ENCODE results near the gene PRR19.

The PRR19 gene

DNA sequence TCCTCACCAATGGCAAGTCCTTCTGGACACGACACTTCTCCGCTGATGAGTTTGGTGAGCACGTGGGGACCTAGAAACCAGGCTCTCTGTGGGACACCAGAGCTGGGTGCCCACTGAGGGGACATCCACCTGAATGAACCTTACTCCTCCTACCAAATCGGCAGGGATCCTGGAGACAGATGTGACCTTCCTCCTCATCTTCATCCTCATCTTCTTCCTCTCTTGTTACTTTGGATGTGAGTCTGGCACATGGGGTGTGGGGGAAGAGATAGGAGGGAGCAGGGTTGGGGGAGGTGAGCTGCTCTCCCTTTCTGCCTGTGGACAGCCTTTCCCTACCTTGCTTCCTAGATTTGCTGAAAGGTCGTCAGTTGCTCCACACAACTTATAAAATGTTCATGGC is 13.1 kb downstream of the PRR19 start:
- no peak for DNase-seq (ENCODE audit: low read depth)
- TF ChIP-seq, protein P1, sequence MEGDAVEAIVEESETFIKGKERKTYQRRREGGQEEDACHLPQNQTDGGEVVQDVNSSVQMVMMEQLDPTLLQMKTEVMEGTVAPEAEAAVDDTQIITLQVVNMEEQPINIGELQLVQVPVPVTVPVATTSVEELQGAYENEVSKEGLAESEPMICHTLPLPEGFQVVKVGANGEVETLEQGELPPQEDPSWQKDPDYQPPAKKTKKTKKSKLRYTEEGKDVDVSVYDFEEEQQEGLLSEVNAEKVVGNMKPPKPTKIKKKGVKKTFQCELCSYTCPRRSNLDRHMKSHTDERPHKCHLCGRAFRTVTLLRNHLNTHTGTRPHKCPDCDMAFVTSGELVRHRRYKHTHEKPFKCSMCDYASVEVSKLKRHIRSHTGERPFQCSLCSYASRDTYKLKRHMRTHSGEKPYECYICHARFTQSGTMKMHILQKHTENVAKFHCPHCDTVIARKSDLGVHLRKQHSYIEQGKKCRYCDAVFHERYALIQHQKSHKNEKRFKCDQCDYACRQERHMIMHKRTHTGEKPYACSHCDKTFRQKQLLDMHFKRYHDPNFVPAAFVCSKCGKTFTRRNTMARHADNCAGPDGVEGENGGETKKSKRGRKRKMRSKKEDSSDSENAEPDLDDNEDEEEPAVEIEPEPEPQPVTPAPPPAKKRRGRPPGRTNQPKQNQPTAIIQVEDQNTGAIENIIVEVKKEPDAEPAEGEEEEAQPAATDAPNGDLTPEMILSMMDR (conservative IDR thresholded peaks at IDR 0.05; ENCODE audit: low read length), result no peak
- no peak overlapping the region for H3K4me3 ChIP-seq (ENCODE audit: low read length)

DNA sequence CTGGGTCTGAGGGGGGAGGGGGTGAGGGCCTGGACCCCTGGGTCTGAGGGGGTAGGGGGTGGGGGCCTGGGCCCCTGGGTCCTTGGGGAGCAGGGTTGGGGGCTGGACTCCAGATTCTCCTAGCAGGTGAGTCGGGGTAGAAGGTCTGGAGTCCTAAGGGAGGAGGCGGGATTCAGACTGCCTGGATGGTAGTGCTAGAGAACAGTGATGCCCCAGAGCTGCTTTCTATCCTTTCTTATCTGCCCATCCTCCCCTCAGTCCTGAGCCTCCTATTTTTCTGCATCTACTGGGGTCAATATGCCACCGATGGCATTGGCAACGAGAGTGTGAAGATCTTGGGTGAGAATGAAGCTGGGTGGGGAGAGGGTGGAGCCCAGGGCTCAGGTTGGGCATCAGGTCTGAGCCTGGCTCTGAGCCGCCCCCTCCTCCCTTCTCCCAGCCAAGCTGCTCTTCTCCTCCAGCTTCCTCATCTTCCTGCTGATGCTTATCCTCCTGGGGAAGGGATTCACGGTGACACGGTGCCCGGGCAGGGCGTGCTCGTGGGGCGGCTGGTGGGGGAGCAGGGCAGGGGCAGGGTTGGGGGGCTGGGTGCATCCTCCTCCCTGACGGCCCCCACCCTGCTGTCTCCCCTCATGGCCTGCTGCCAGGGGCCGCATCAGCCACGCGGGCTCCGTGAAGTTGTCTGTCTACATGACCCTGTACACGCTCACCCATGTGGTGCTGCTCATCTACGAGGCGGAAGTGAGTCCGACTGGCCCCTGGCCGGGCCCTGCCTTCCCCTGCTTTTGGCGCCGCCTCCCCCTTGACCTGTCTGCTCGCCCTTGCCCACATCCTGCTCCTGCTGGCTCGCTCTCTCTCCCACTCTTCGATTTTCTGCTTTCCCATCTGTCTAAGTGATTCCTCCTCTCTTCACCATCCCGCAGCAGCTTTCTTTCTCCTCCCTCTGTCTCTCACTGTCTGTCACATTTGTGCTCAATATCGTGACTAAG is 14.6 kb downstream of the PRR19 start:
- peak; percentile 44 for DNase-seq (ENCODE audit: low read depth)
- H3K4me3 ChIP-seq (ENCODE audit: low read length), result no peak overlapping the region
- TF ChIP-seq, protein P1 (conservative IDR thresholded peaks at IDR 0.05; ENCODE audit: low read length), result no peak

DNA sequence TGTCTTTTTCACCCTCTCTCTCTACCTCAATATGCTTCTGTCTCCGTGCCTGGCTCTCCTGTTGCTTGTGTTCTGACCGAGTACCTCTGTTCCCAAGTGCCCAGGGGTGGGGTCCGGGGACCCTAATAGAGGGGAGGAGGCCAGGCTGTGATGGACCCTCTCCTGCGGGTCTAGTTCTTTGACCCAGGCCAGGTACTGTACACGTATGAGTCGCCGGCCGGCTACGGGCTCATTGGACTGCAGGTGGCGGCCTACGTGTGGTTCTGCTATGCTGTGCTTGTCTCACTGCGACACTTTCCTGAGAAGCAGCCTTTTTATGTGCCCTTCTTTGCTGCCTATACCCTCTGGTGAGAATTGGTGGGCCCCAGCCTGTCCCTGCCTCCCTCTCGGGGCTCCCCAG is 15.6 kb downstream of the PRR19 start:
- H3K4me3 ChIP-seq (ENCODE audit: low read length), result no peak overlapping the region
- DNase-seq (ENCODE audit: low read depth), result no peak

DNA sequence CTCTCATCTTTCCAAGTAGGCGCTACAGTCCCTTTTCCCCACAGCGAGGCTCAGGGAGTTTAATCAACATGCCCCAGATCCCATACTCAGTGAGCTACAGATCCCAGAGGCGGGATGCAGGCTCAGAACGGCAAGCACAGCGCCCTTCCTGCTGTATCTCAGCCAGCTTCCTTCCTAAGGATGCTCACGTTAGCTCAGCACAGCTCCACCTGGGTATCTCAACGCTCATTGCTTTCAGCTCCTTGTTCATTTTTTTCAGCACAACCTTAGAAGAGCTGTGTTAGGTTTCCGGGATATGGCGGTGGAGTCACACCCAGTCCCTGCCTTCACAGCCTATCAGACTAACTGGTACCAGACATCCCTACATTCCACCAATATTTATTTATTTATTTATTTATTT is 20.4 kb downstream of the PRR19 start:
- H3K4me3 ChIP-seq (ENCODE audit: low read length), result no peak overlapping the region
- TF ChIP-seq, protein P1 (conservative IDR thresholded peaks at IDR 0.05; ENCODE audit: low read length), result no peak
- DNase-seq (ENCODE audit: low read depth), result no peak

More for the DNA sequence above, 15.6 kb downstream of the PRR19 start:
- TF ChIP-seq, protein P1 (conservative IDR thresholded peaks at IDR 0.05; ENCODE audit: low read length), result no peak

DNA sequence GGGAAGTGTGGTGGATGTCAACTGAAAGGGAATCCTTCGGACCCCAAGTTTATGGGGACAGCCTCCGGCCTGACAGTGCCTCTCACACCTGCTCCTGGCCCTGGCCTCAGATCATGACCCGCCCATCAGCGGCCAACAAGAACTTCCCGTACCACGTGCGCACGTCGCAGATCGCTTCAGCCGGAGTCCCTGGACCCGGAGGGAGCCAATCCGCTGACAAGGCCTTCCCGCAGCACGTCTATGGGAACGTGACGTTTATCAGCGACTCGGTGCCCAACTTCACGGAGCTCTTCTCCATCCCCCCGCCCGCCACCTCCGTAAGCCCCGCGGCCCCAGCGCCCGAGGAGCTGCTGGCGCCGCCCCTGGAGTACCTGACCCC is 21.5 kb downstream of the PRR19 start:
- TF ChIP-seq, protein P1 (conservative IDR thresholded peaks at IDR 0.05; ENCODE audit: low read length), result no peak
- H3K4me3 ChIP-seq (ENCODE audit: low read length), result no peak overlapping the region

DNA sequence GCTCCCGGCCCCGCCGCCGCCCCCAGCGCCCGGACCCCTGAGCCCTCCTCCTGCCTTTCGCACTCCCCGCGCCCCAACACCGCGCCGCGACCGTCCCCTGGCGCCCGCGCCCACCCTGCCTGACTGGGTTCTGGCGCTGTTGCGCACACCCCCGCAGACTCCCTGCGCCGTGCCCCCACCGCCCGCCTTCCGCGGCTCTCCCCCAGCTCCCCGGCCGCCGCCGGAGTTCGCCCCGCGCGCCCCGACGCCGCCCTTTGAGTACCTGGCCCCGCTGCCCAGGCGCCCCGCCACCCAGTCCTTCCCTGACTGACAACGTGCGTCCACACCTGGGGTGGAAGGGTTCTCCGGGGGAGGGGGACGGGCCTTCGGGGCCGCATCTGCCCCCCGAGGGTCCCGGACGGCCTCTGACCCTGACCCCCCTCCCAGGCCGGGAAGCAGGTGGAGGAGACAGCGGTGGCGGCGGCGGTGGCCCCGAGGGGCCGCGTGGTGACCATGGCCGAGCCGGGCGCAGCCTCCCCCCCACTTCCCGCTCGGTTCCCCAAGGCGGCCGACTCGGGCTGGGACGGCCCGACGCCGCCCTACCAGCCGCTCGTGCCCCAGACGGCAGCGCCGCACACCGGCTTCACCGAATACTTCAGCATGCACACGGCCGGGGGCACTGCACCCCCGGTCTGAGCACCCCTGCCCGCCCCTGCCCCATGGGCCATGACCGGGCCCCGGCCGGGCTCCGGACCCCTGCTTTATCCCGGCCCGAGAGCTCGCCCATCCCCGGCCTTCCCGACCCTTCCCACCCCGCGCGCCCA is 22.1 kb downstream of the PRR19 start:
- no peak for DNase-seq (ENCODE audit: low read depth)
- no peak overlapping the region for H3K4me3 ChIP-seq (ENCODE audit: low read length)
- TF ChIP-seq, protein P1 (conservative IDR thresholded peaks at IDR 0.05; ENCODE audit: low read length), result no peak

More for the DNA sequence above, 21.5 kb downstream of the PRR19 start:
- DNase-seq (ENCODE audit: low read depth), result no peak

Data from AG10803 (cell line).